Measurements from ENCODE around the gene IP6K3.

The IP6K3 gene

DNA sequence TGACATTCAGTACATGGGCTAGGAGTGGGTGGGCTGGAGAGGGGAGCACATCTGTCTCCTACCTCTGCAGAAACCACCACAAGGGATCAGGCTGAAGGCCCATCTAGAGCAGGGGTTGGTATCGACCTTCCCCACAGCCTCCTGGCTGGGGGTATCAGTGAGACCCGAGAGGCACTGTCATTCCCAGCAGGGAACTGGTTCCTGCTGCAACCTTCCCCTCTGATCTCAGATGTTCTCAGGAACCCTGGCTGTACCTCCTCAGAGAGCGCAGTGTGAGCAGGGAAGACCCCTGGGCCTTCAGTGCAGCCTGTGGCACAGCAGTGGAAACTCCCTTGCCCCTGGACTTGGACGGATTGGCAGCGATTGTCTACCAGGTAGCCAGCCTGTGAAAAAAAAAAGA is 7.8 kb downstream of the IP6K3 start:
- no peak for DNase-seq

DNA sequence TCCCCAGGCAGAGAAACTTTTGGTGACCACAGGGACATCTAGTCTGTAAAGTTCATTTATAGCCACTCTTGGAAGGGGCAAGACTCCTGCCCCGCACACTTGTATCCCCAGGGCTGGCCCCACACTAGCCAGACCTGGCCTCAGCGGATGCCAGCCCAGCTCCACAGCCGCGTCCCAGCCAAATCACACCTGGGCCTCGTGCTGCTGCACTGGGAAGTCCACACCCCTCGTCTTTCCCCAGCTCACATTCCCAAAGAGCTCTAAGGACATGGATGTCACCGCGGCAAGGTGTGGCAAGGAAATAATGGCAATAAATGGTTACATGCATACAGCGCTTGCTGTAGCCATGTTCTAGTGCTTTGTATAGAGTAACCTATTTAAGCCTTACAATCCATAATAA is 8.6 kb downstream of the IP6K3 start:
- no peak for DNase-seq

DNA sequence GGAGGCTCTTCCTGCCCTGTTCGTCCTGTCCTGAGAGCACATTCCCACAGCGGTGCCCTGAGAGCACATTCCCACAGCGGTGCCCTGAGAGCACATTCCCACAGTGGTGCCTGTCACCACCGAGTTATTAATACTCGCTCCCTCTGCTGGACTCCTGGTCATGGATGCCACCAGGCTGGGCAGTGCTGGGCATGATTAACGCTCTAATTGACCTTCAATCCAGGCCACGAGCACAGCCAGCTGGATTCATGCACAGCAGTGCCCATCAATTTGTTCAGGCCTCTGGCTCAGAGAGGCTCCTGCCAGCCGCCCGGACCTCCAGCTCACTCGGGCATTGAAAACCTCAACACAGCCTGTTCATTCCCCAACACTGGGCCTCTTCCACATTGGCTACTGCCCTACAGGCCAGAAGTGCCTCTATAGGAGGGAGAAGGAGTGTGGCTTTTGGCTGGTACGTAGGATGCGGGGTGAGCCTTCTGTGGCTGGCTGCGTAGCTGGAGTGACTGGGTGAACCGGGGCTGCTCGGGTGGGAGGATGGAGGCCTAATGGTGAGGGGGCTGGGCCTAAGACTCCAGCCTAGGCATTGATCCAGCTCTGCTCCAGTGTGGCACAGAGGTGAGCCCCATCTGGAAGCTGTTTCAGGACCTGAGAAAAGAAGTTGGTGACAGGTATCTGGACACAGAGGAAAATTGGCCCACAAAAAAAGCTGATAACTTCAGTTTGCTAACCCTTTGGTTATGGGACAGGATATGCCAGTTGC is 9.3 kb downstream of the IP6K3 start:
- no peak for DNase-seq

DNA sequence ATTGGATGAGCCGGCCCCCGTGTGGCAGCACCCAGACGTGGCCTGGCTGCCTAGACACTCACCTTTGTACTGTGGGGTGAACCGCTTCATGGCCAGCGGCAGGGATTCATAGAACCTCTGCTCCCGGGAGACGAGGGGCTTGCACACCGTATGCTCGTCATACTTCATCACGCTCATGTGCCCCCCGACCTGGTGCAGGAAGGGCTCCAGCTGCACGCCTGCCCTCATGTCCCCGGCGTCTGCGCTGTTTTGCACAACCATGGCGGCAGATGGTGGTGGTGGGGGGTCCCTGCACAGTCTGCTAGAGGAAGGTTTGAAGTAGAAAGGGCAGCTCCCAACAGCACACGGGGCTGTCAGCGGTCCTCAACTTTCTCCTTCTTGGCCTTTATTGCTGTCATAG is 11.5 kb downstream of the IP6K3 start:
- DNase-seq = no peak

DNA sequence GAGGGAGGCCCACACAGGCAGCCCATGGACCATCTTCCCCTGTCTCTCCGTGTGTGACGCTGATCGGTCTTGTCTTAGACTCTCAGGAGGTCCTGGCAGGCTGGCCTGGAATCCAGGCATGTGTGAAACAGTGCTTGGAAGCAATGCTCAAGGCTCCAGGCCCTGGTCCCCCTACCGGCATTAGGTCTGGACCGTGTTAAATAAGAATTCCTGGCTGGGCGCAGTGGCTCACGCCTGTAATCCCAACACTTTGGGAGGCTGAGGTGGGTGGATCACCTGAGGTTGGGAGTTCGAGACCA is 13.0 kb downstream of the IP6K3 start:
- no peak for DNase-seq

DNA sequence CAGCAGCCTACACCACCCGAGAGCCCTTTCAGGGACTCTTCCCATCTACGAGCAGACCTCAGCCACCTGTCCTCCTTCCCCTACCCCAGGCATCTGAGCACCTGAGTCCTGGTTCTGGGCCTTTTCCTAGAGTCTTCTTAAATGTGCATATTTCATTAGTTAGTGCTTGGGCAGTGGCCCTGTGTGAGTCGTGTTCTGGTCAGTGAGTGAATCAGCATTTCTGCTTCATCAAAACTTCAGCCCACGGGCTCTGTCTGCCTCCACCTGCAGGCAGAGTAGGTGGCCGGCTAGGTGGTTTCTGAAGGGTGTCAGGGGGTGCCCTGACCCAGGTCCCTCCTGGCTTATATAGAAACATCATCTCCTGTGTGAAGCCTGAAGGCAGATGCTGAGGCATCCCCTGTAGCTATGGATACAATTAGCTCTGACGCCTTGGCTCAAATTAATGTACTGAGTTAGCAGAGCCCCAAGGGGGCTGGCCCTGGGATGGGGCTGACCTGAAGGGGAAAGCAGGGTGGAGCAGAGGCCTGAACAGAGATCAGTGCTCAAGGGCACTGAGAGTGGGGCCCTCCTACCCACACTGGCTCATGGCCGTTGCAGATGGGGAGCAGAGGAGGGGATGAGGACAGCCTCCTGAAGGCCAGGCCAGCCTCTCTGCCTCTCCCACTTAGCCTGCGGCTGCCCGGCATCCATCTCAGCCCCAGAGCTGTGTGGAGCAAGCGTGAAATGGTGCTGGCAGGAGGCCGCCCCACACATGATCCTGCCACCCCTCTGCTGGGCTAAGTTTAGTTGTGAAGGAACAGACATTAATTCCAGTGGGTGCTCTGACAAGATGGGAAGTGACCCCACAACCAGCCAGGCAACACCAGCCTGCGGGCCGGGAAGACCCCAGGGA is 13.6 kb downstream of the IP6K3 start:
- no peak for DNase-seq

DNA sequence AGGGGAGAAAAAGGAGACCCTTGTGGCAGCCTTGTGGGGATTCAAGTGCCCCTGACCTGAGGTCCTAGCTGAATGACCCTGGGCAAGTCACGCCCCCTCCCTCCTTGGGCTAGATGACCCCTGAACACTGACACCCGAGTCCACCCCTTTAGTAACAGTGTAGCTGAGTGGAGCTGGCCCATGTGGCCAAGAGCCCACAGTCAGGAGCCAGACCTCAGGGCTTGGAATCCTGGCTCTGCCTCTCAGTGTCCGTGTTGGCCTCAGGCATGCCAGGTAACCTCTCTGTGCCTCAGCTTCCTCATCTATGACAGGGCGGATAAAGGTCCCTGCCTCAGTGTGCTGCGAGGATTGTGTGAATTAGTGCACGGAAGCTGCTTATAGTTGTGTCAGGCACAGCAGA is 14.3 kb downstream of the IP6K3 start:
- no peak for DNase-seq

DNA sequence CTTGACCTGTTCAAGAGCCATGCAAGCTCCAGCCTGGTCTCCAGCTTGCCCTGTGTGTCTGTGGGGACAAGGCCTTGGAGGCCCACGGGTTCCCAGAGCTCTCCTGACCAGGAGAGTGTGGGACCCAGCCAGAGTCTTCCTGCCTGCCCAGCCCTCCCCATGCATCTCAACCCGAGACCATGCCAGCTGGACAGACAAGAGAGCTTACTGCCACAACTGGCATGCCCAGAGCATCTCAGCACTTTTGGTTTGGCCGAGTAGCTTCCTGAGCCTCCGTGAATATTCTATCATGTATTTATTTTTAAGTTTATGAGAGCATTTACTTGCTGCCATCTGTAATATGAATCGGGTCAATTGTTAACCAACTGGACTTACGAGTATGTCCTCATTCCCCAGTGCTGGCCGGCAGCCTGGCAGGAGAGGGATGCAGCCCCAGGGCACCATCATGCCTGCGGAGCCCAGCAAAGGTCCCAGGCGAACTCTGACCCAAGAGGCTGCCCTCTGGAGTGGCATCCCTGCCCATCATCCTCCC is 14.9 kb downstream of the IP6K3 start:
- DNase-seq = no peak

DNA sequence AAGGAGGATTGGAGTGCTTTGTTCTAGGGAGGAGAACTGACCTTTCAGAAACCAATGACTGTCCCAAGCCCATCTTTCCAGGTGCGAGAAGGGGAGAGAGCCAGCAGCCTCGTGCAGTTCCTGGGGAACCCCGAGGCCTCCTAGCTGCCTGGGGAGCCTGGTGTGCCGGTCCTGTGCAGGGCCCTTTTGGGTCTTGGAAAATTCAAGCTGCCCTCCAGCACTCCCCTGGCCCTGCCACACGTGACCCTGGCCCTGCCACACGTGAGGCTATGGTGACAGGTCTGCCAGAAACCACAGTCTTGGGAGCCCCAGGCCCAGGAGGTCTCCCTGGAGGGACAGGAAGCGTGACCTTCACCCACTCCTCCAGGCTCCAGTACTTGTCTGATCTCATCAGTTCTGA is 15.7 kb downstream of the IP6K3 start:
- DNase-seq = no peak

DNA sequence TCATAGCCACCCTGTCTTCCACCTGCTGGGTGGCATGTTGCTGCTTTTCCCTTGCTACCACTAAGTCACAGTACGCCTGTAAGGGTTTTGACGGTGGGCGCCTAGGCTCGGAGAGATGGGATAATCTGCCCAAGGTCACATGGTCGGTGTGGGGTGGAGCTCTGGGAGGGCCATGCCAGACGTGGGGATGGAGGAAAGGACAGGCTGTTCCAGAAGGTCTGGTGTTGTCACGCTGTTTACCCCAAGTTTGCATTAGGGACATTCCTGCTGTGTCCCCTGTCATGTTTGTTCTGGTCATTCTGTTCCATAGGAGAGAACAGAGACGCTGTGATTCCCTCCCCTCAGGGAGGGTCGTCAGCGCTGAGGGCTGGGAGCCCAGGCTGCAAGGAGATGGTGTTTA is 16.1 kb downstream of the IP6K3 start:
- DNase-seq = no peak

DNA sequence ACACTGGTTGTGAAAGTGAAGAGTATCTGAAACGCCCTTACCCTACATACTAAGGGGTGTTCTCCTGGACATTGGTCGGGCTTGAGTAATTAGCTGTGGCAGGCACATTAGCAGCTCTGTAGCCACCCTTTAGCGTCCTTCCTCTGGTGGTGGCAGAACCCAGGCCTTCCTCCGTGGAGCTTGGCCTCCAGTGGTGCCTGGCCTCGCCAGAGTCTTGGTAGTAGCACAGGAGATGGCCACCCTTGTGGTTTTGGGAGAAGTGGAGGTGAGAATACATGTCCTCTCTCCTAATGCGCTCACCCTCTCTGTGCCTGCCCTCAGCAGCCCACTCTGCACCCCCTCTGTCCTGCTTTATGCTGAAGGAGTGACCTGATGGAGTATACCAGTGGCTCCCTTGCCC is 17.6 kb downstream of the IP6K3 start:
- no peak for DNase-seq

DNA sequence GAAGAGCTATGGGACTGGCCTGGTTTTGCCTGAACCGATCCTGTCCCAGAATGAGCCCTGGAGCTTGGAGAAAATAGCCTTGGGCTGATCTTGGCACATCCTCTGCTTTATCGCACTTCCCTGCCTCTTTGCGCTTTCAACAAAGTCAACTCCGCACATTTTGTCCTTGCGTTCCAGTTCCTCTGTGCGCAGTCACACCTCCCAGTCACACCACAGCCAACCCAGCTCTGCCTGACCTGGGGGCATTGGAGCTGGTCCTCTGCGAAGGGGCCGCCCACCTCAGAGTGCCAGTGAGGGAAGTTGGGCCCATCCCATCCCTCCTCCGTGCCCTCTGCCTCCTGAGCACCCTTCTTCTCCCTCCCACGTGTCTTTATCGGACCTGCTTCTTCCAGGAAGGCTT is 18.3 kb downstream of the IP6K3 start:
- no peak for DNase-seq

DNA sequence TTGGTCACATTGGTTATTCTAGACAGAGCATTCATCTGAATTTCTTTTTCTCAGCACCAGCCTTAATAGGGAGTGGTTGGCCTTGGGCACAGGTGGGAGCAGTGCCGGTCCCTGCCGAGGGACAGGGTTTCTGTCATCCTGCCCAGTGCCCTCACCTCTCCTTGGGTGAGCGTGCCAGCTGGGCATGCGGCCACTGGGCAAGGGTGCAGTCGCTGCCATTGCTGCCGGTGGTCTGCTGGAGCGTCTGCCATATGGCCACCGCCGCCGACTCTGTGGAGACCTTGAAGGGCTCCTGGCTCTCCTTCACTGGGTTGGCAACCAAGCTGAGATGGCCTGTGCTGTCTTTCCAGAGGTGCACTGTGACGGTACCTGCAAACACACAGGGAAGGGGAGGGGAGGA is 18.8 kb downstream of the IP6K3 start:
- no peak for DNase-seq

DNA sequence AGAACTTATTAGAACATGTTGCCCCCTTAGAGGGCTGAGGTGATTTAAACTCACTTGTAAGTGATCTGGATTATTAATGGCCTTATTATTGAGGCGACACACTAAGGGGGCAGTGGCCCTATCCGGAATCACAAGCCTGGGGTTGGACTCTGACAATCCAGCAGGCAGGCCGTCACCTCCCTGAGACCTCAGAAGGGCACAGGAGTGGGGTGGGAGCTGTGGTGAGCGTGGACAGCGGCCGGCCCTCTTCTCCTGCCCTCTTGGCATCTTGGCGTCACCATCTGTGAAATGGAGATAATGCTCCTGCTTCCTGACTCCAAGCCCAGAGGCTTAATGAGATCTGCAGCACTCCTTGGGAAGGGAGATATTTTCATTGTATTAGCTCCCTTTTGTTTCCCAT is 19.6 kb downstream of the IP6K3 start:
- DNase-seq = no peak

DNA sequence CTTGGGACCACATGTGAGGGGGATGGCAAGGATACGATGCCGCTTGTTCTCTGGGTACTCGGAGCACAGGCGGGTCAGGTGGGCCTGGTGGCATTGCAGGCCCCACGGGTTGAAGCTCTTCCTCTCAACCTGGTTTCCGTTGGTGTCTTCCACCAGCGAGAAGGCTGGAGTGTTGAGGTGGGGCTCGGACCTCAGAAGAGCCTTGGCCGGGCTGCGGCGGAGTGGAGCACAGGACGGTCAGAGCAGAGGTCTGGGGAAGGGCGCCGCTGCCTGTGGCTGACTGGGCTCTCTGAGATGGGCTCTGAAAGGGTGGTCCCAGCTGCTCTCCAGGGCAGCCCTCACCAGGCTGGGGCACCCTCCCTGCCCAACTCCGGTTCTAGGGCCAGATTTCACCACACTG is 20.0 kb downstream of the IP6K3 start:
- DNase-seq = no peak

DNA sequence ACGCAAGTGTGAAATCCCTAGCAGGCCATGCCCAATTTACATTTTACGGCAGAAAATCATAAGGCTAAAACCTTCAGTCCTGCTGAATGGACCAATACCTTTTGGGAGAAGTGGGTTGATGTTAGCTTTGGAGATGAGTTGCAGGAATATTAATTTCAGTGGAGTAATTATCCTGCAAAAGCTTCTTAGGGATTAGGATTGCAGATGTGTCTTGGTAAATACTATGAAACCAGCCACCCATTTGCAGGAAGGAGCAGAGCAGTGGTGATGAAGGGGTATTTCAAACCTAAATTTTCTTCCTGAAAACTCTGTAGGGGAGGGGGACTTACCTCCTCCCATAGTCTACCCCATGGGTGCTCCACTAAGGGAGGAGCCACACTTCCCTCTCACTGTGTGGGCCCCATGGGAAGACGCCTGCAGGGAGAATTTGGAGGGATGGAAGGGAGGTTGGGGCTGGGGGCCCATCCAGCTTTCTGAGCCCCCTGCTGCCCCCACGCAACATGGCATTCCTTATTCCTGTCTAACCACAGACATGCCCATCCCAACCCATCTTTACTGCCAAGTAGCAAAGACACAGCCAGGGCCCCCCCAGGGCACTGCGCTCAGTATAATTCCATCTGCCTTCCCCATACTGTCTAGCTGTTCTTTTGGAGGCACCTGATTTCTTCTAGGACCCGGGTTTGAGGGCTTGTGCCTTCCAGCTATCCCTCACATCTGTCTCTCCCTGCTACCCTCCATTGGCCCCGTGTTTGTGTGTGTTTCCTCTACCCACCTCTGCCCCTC is 20.6 kb downstream of the IP6K3 start:
- no peak for DNase-seq

DNA sequence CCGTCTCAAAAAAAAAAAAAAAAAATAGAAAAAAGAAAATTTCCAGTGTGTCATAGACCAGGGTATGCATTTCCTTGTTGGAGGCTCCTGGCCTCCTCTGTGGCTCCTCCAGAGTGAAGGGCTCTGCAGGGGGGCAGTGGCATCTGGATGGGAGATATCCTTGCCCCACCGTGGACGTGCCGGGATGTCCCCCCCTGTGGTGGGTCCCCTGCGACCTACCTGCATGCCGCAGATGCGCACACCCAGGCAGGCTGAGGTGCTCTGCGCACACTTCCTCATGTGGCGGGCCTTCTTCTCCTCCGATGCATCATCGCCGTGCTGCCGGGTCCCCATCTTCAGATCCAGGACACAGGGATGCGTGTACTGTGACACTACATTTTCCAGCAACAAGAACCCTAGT is 21.5 kb downstream of the IP6K3 start:
- no peak for DNase-seq

DNA sequence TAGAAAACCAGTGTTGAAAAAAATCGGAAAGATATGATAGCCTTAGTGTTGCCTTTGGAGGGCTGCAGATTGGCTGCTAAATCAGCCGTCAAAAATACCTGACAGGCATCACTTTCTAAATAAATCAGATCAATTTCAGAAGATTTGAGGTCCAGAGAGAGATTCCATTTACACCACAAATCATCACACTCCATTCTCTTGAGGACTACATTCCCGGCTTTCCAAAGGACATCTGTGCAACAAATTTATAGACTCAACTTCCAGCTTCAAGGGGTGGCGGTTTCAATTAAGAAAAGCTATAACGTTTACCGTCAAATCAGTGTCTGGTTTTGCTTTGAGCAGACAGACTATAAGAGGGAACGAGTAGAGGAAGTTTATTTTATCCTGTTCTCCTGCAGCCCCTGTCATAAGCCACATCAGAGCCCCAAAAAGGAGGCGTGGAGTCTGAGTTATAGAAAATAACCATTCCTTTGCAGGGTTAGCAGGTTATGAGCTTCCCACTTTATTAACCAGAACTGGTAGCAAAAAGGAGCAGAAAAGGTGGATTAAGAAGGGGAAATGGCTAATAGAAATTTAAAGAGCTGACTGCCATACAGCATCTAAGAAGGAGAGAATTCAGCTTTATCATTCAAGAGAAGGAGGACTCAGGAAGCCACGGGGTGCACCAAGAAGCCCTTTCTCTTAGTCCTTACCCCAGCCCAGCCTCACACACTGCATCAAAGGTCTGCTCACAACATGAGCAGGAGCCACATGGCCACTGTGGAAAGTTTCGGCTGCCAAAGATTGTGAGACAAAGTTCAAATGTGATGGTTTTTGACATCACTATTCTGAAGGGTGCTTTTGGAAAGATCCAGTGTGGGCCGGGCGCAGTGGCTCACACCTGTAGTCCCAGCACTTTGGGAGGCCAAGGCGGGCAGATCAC is 22.3 kb downstream of the IP6K3 start:
- no peak for DNase-seq

DNA sequence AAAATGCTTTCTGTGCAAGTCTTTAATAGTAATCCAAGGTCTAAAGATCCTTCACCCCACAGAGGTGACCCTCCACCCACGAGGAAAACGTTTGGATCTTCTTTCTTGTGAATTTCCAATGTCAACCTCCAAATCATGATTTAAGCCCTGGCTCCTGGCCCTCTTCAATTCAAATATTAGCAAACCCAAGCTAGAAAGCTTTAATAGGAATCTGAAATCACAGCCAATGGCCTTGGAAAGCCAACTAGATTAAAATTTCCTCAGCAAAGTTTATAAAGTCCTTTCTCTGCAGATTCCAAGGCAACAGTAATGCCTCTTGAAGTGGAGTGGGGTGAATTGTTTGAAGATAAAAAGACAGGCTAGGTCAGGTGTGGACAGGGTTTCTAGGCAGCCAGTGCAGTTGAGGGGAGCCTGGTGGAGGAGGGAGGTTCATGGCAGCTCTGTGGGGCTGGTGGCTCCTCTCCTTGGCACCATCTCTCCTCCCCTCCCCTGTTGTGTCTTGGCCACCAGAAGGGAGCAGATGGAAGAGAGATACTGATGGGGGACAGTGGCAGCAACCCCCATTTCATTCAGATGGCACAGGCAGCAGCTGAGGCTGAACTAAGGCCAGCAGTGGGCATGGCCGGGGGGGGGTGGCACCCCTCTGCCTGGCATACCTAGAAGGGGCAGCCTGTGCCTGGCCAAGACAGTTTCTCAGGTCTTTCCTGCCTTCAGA is 23.2 kb downstream of the IP6K3 start:
- DNase-seq = no peak

DNA sequence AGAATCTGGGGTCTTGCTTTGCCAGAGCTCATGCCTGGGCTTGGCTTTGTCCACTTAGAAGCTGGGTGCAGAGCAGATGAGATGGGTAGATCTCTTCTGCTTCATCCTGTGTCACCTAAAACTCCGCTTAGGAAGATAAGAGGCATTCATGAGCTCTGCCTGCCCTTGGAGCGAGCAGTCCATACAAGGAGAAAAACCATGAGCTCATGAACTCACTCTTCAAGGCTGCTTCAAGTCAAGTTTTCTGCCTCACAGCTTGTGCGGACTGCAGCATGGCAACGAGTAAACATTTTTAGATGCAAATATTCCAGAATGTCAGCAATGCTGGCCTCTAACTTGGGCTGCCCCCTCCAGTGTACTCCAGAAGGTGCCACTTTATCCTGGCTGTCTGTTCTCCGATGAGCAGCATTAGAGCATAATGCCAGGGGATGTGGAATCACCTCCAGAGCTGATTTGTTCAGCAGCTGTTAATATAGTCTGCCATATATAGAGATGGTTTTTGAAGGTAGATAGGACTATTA is 24.5 kb downstream of the IP6K3 start:
- DNase-seq = no peak

DNA sequence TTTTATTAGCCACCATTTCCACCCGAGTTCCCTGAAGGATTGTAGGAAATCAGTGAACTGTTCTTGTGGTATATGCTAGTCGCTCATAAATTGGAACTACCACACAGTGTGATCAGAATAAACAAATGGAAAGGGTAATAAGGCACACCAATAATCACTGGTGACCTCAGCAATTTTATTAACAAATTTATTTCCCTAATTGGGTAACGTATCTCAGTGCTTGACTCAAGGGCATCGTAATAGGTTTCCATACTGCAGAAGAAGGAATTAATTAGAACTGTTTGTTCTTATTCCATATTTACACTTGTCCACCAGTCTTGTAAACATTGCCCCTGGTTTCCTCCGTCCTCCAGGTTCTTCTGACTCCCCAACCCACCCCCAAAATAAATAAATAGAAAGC is 25.2 kb downstream of the IP6K3 start:
- DNase-seq = no peak

DNA sequence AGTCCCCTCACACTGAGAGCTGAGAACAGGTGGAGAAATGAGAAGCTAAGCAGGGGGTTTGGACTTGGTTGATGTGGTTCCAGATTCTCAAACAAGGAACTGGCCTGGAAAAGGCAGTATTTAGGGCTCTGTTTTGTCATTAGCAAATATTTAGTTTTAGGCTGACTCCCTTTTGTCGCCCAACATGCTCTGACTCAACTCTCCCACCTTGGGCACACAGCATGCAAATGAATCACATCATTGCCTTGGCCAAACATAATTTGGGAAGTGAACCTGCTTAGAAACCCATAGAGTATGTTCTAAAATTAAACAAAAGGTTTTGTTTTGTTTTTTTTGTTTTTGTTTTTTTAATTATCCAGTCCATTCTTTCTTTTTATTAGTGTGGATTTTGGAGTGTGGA is 25.7 kb downstream of the IP6K3 start:
- no peak for DNase-seq
